Testis (tissue), 3 donors: ENCODE measurements around the gene RSRP1. TPM values are rescaled to one million over a fixed set of nuclear protein-coding genes. Genes with fewer than 3 reads are reported as not detected.
A peak's percentile ranks its signal among the peaks of the same experiment; 100 is the strongest.

Source experiments
- DNase-seq: peaks from one replicate; pipeline ENCODE4 v3.0.0-alpha.2; 2019
- H3K27ac ChIP-seq, 2 donors: fragments of 200-600 bp; sonication (generic); one replicate each; pipeline ENCODE4 v1.5.1; 2019
- H3K27me3 ChIP-seq: fragments of 200-600 bp; sonication (generic); one replicate; pipeline ENCODE4 v1.5.1; 2019
- H3K36me3 ChIP-seq: fragments of 200-600 bp; sonication (generic); one replicate; pipeline ENCODE4 v1.5.1; 2017; ENCODE audit warnings: low read depth; ENCODE audit errors: missing control alignments
- H3K4me1 ChIP-seq: fragments of 200-600 bp; sonication (generic); one replicate; pipeline ENCODE4 v1.5.1; 2019
- H3K4me3 ChIP-seq, 2 donors: fragments of 200-600 bp; sonication (generic); one replicate each; pipeline ENCODE4 v1.5.1; 2017 to 2019
- H3K9me3 ChIP-seq: fragments of 200-600 bp; sonication (generic); one replicate; pipeline ENCODE4 v1.5.1; 2017
- POLR2A ChIP-seq: fragments of 450-650 bp; IDR thresholded peaks from one replicate; pipeline ENCODE4 v1.6.1; 2017; ENCODE audit warnings: antibody characterized with exemption, mild to moderate bottlenecking, moderate library complexity
- WGBS, 2 donors: methylation state at CpG; one replicate each; pipeline ENCODE4 v1.1.5; 2018; 5-methylcytosine and 5-hydroxymethylcytosine counted together
- intact Hi-C: fragments of 100-400 bp; cut with DNase I; formaldehyde crosslinking; loops from one replicate; pipeline ENCODE4 v1.15.1; 2023; ENCODE audit warnings: low total_unique reads
- polyA plus RNA-seq: library from polyadenylated mRNA; stranded (reverse); fragments of 350-450 nt; fragmentation: Illumina TruSeq; extraction: RNeasy Lipid Tissue Mini Kit (QIAGEN cat#74804); gene quantifications from one replicate; pipeline ENCODE4 v1.2.3, GENCODE V29; 2014; ENCODE audit warnings: low read depth, low replicate concordance; ENCODE audit not compliant: insufficient read depth
- total RNA-seq, 2 donors: library from RNA; depleted of rRNA; stranded (reverse); fragments of >200 nt; gene quantifications; one replicate each; pipeline ENCODE4 v1.2.3, GENCODE V29; 2016
- TF ChIP-seq, protein P1 (sequence below), 3 experiments: fragments of 450-650 bp in 2 of 3; fragments of 200-600 bp in 1 of 3; sonication (generic) in 1 of 3; IDR thresholded peaks; one replicate each; pipeline ENCODE4 v1.5.1; 2016 to 2019; ENCODE audit warnings: antibody characterized with exemption in 3 of 3, mild to moderate bottlenecking in 2 of 3, moderate library complexity in 1 of 3

RSRP1 gene
- total and polyA plus RNA-seq, 3 donors from 2014 or later = 73.7 to 175 (median 171) TPM

GRCh38 chr1:25247829-25248754 lies 838 bp upstream of the RSRP1 start:
- Histone ChIP-seq H3K4me1 (peaks cover 8% of the 10 kb centered on the region), H3K27me3 (no peaks in the 10 kb centered on the region), H3K4me3 (peak overlapping the region; percentile 89 to 92), H3K27ac (peak overlapping the region; percentile 69 to 100), H3K9me3 (no peaks in the 10 kb centered on the region), H3K36me3 (no peaks in the 10 kb centered on the region)
- DNase-seq = no peak
- 20 to 31% methylated on average over 19 to 30 of the region's 30 CpGs for WGBS, 2 donors
- intact Hi-C loops = no loop called here
- TF ChIP-seq, protein P1, sequence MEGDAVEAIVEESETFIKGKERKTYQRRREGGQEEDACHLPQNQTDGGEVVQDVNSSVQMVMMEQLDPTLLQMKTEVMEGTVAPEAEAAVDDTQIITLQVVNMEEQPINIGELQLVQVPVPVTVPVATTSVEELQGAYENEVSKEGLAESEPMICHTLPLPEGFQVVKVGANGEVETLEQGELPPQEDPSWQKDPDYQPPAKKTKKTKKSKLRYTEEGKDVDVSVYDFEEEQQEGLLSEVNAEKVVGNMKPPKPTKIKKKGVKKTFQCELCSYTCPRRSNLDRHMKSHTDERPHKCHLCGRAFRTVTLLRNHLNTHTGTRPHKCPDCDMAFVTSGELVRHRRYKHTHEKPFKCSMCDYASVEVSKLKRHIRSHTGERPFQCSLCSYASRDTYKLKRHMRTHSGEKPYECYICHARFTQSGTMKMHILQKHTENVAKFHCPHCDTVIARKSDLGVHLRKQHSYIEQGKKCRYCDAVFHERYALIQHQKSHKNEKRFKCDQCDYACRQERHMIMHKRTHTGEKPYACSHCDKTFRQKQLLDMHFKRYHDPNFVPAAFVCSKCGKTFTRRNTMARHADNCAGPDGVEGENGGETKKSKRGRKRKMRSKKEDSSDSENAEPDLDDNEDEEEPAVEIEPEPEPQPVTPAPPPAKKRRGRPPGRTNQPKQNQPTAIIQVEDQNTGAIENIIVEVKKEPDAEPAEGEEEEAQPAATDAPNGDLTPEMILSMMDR (IDR thresholded peaks at IDR 0.05) = no peak
- no peak for TF ChIP-seq POLR2A

- 0% methylated on average over 44 to 51 of the region's 53 CpGs for WGBS, 2 donors
- Histone ChIP-seq H3K4me1 (peaks cover 8% of the 10 kb centered on the region), H3K9me3 (no peaks in the 10 kb centered on the region), H3K27ac (peak overlapping the region; percentile 98 to 100), H3K4me3 (peak overlapping the region; percentile 89 to 92), H3K36me3 (no peaks in the 10 kb centered on the region), H3K27me3 (no peaks in the 10 kb centered on the region)
- TF ChIP-seq POLR2A = no peak
- peak; percentile 38 for DNase-seq
- intact Hi-C loops = no loop called here
These were observed 642 bp downstream of the RSRP1 start for GRCh38 chr1:25246600-25247023.

DNA sequence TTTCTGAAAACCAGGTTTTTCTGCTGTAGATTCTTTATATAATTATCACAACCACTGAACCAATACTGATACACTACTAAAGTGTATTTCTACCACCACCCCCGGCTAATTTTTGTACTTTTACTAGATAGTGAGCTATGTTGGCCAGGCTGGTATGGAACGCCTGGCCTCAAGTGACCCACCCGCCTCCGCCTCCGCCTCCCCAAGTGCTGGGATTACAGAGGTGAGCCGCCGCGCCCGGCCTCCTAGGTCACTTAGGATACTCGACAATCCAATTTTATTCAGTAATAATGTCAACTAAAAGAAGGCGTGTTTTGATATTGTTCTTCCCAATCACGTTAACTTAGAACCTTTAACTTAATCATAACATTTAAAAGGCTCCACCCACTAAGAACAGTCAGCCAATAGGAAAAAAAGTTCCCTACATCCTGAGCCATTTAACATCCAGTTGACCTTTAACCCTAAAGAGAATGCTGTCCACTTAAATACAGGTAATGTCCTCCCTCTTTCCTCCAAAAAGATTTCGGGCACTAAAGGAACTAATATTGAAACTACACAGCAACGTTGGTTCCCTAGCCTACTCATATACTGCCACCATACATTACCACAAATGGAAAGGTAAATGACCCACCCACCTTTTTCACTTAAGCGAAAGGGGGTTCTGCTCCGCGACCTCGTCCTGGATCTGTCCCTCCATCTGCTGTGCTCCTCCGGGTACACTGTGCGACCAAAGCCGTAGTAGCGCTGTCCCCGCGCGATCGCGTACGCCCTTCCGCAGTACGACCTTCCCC lies 1.2 kb downstream of the RSRP1 start:
- TF ChIP-seq, protein P1 (IDR thresholded peaks at IDR 0.05) = no peak
- TF ChIP-seq POLR2A = no peak
- Histone ChIP-seq H3K4me3 (peak overlapping the region; percentile 89 to 92), H3K4me1 (peaks cover 8% of the 10 kb centered on the region), H3K27me3 (no peaks in the 10 kb centered on the region), H3K27ac (peak overlapping the region; percentile 98 to 100), H3K36me3 (no peaks in the 10 kb centered on the region), H3K9me3 (no peaks in the 10 kb centered on the region)
- no peak for DNase-seq
- WGBS, 2 donors = 17 to 20% methylated on average over 20 to 30 of the region's 30 CpGs
- intact Hi-C loops = no loop called here

DNA sequence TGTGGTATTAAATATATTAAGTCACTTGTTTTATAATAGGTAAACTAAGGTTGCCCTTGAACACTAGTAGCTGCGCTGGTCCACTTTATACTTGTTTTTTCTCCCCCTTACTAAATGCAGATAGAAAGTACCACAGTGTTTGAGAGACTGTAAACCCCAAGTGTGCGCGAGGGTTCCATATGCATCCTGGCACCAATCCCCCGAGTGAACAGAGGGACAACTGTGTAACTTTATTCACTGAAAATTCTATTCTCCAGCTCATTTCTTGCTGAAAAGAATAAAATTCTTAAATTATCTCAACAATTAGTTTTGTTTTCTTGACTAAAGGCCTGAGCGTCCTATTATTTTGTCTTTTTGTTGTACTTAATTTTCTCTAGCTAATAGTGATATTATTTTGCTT lies 1.9 kb downstream of the RSRP1 start:
- no peak overlapping the region for H3K27ac ChIP-seq
- 69 to 77% methylated on average over 5 of the region's 5 CpGs for WGBS, 2 donors
- intact Hi-C loops = no loop called here
- H3K4me1 ChIP-seq = peaks cover 13% of the 10 kb centered on the region
- peak overlapping the region in 1 of 2 donors; percentile 92 for H3K4me3 ChIP-seq
- no peaks in the 10 kb centered on the region for H3K9me3 ChIP-seq
- H3K27me3 ChIP-seq = no peaks in the 10 kb centered on the region
- H3K36me3 ChIP-seq = no peaks in the 10 kb centered on the region
- TF ChIP-seq, protein P1 (IDR thresholded peaks at IDR 0.05) = no peak
- TF ChIP-seq POLR2A = no peak
- no peak for DNase-seq

- 69 to 73% methylated on average over 6 of the region's 6 CpGs for WGBS, 2 donors
- intact Hi-C loops = no loop called here
- Histone ChIP-seq H3K27me3 (no peaks in the 10 kb centered on the region), H3K4me3 (no peak overlapping the region), H3K36me3 (no peaks in the 10 kb centered on the region), H3K4me1 (peaks cover 15% of the 10 kb centered on the region), H3K27ac (no peak overlapping the region), H3K9me3 (no peaks in the 10 kb centered on the region)
- no peak for DNase-seq
- TF ChIP-seq, protein P1 (IDR thresholded peaks at IDR 0.05) = no peak
- TF ChIP-seq POLR2A = no peak
These were observed 3.3 kb downstream of the RSRP1 start for GRCh38 chr1:25243907-25244306.
